ENCODE results near the gene FLT1.

Gene FLT1

DNA sequence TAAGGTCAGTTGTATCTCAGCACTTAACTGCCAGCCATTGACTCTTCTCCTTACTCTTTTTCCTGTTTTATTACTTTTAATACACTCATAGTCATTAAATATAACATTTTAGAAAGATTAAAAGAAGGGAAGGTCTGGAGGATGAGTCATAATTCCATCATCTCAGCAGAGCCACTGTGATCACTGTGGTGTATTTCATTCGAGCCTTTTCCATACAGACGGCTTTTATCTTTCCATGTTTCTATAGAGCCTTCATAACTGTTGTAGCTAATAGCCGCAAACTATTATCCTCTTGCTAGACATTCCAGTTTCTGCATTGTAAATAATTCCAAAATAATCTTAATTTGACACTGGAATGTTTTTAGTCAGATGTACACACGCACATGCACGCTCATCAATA lies 4.7 kb upstream of the FLT1 start:
- Mint-ChIP-seq H3K36me3 (no peaks in the 10 kb centered on the region), H3K27me3 (peaks cover 6% of the 10 kb centered on the region), H3K9me3 (ENCODE audit: low read depth) (no peaks in the 10 kb centered on the region)

DNA sequence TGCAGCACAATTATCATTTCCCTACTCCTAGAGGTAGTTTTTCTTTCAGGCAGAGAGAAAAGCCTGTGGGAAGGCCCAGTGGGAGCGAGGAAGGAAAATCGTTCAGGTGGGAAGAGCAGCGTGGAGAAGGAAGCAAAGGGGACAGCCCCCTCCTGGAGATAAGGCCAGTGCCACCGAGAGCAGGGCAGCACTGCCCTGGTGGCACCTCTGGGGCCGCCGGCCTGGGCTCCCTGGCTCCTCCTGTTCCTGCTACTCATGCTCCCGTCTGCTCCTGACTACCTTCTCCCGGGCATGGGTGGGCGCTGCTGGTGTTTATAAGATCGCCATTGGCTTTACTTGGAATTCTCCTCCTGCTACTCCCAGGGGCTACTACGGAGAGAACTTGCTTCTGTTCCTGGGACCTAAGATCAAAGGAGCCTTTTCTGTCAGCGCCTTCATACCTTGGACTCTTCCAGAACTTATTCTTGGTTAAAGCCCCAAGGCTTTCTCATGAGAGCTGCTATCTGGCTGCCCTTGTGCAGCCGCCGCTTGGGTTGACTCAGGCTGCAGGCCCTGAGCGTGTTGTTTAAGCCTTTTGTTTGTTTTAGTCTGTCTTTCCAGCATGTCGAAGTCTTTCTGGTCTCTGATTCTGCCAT lies 3.7 kb upstream of the FLT1 start:
- no peak overlapping the region for H3K4me3 Mint-ChIP-seq
- H3K27ac Mint-ChIP-seq = no peak overlapping the region
- no peaks in the 10 kb centered on the region for H3K9me3 Mint-ChIP-seq (ENCODE audit: low read depth)
- no peaks in the 10 kb centered on the region for H3K36me3 Mint-ChIP-seq
- peaks cover 6% of the 10 kb centered on the region for H3K27me3 Mint-ChIP-seq
- H3K4me1 Mint-ChIP-seq (ENCODE audit: low read depth) = peaks cover 15% of the 10 kb centered on the region

More for the DNA sequence above, 4.7 kb upstream of the FLT1 start:
- Mint-ChIP-seq H3K4me1 (ENCODE audit: low read depth) (peaks cover 15% of the 10 kb centered on the region), H3K27ac (no peak overlapping the region), H3K4me3 (no peak overlapping the region)

DNA sequence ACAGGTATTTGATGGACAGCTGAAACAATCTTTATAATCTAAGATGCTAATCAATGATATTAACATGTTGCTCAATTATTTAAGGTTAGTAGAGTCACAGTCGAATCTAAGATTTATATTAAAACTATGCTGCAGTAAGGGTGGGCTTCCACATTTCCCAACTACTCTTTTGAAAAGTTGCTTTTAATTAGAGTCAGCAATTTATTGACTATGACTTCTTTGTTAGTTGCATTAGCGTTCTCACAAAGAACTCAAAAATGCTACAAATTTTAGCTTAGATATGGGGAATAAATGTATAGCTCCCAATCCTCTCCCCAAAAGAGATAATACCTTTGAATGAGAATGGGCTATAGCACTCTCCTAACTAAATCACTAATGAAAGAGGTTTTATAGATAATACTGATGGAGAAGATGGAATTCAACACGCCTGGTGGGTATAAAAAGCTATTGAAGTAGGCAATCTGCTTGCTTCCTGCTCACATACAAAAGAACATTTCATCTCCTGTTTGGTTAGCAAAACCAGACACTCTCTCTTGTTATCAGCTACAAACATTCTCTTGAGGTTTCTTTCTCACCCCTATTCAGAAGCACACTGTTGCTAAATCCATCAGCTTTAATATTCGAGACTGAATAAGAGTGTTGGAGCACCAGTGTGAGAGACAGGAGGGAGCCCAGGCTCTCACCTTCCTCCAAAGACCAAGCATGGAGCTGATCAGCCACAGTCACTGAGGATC lies 2.4 kb upstream of the FLT1 start:
- H3K36me3 Mint-ChIP-seq = no peaks in the 10 kb centered on the region
- peaks cover 8% of the 10 kb centered on the region for H3K27me3 Mint-ChIP-seq
- H3K27ac Mint-ChIP-seq = no peak overlapping the region

DNA sequence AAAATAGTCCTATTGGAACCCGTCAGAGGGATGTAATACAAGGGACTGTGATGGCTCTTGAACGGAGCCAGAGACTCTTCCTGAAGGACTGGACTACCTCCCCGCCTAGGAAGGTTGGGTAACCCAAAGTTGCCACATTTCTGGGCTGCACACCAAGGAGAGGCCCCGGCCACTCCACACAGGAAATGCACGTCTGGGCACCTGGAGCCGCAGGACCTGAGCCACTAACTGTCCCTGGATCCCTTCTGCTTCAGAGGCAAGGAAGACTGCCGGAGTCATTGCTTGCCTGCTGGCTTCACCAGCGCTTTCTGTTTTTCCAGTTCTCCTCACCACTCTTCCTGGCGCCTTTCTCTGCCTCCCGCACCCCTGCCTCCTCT lies 1.2 kb upstream of the FLT1 start:
- no peaks in the 10 kb centered on the region for H3K9me3 Mint-ChIP-seq (ENCODE audit: low read depth)
- peaks cover 8% of the 10 kb centered on the region for H3K27me3 Mint-ChIP-seq

More for the DNA sequence above, 2.4 kb upstream of the FLT1 start:
- H3K9me3 Mint-ChIP-seq (ENCODE audit: low read depth) = no peaks in the 10 kb centered on the region
- H3K4me1 Mint-ChIP-seq (ENCODE audit: low read depth) = peaks cover 25% of the 10 kb centered on the region
- no peak overlapping the region for H3K4me3 Mint-ChIP-seq

DNA sequence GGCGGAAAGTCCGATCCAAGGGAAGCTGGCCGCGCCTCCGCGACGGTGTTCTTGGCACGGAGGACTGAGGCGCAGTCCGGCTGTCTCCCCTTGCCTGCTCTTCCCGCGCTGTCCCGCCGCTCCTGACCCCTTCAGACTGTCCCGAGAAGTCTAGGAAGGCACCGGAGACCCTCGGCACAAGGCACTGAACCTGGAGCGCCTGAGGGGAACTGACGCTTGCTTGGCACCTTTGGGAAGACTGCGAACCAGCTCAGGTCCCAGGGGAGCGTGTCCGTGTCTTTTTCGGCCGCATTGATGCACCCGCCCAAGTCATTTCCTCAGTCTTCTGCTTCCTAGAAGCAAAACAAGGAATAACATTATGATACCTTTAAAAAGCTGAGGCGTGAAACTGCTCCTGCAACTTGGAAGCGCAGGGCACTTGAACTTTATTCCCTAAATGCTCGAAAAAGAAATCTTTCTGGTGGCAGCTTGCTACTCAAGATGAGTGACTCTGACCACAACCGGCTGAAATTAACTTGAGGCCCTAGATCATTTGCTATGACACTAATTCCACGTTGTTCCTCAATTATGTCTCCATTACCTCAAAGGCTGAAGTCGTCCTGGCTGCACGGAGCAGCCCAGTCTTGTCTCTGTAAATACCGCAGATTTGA lies 735 bp upstream of the FLT1 start:
- H3K27me3 Mint-ChIP-seq = peaks cover 11% of the 10 kb centered on the region
- H3K9me3 Mint-ChIP-seq (ENCODE audit: low read depth) = no peaks in the 10 kb centered on the region
- H3K4me1 Mint-ChIP-seq (ENCODE audit: low read depth) = peaks cover 32% of the 10 kb centered on the region
- H3K36me3 Mint-ChIP-seq = no peaks in the 10 kb centered on the region
- peak overlapping the region; percentile 81 for H3K4me3 Mint-ChIP-seq
- H3K27ac Mint-ChIP-seq = no peak overlapping the region

More for the DNA sequence above, 1.2 kb upstream of the FLT1 start:
- Mint-ChIP-seq H3K4me1 (ENCODE audit: low read depth) (peaks cover 32% of the 10 kb centered on the region), H3K4me3 (peak overlapping the region; percentile 81), H3K27ac (no peak overlapping the region), H3K36me3 (no peaks in the 10 kb centered on the region)

DNA sequence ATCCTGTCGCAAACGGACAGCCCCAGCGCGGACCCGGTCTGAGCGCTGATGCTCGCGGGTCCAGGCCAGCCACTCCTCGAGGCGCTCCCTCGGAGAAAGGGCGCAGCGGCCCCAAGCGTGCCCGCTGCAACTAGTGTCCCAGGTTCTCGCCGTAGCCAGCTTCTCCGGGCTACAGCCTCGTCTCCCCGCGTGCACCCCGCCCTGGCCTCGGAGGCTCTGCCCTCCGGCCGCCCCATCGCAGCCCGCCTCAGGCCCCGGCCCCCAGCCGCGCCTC lies 487 bp downstream of the FLT1 start:
- Mint-ChIP-seq H3K27ac (no peak overlapping the region), H3K9me3 (ENCODE audit: low read depth) (no peaks in the 10 kb centered on the region), H3K4me3 (peak overlapping the region; percentile 66), H3K27me3 (peaks cover 11% of the 10 kb centered on the region), H3K36me3 (no peaks in the 10 kb centered on the region), H3K4me1 (ENCODE audit: low read depth) (peaks cover 36% of the 10 kb centered on the region)

DNA sequence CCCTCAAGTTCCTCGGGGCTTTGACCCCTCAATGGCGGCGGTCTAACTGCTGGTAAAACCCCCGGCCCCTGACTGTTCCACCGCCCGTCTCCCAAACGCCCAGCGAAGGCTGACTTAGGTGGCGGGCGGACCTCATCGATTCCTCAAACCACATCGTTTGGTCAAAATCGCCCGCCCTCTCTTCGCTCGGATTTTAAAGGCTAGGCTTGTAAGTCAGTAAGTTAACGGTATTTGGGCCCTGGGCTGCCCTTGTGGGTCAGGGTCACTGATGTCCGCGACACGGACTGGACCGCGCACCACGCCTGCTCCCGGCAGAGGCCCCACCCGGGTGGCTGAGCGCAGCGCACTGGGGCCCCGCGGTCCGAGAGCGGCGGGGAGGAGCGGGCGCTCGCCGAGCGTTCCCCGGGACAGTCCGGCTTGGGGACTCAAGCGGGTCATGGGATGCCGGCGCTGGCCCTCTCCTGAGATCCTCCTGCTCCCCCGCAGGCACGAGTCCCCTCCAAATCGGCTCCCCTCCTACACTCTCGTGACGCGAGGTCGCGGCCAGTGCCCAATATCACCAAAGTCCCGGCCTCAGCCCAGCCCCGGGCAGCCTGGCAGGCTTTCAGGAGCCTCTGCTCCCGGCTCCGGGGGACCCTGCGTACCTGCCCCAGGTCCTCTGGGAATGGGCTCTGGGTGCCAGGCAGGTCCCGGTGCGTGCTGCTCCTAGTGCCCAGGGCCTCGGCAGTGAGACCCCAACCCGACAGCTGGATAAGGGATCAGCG lies 1.0 kb downstream of the FLT1 start:
- Mint-ChIP-seq H3K9me3 (ENCODE audit: low read depth) (no peaks in the 10 kb centered on the region), H3K27me3 (peaks cover 11% of the 10 kb centered on the region), H3K4me3 (peak overlapping the region; percentile 85), H3K4me1 (ENCODE audit: low read depth) (peaks cover 39% of the 10 kb centered on the region), H3K36me3 (no peaks in the 10 kb centered on the region), H3K27ac (no peak overlapping the region)

DNA sequence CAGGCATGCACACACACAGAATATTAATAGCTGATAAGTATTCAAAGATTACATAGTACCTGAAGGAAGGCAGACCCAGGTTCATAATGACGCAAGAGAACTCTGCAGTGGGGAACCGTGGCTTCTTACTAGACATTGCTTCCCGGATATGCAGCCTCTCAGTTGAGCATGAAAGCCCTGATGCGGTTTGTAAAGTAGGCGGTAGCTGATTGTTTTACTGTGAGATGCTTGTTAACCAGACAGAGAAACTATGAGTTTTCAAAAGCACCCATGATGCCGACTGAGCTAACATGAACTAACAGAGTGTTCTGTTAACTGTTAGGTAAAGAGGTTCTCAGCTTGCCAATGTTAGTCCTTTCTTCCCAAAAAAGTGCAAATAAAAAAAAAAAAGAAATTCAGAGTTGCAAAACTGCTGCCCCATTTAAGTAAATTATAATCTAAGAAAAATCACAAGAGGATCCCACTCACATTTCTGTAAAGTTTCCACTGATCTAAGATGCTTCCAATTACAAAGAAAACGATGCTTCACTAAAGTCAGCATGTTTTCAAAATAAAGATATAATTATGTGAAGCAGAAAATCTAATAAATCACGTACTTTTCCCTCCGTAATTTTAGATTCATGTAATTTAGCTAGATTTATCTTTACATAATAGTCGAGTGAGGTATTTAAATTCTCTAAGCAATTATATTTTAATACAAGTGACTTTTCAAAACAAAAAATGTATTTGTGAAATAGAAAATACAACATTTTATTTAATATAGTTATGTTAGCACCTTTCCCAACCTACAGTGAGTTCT lies 2.2 kb downstream of the FLT1 start:
- Mint-ChIP-seq H3K4me3 (peak overlapping the region; percentile 85), H3K27ac (no peak overlapping the region), H3K9me3 (ENCODE audit: low read depth) (no peaks in the 10 kb centered on the region), H3K27me3 (peaks cover 13% of the 10 kb centered on the region), H3K4me1 (ENCODE audit: low read depth) (peaks cover 39% of the 10 kb centered on the region), H3K36me3 (no peaks in the 10 kb centered on the region)

DNA sequence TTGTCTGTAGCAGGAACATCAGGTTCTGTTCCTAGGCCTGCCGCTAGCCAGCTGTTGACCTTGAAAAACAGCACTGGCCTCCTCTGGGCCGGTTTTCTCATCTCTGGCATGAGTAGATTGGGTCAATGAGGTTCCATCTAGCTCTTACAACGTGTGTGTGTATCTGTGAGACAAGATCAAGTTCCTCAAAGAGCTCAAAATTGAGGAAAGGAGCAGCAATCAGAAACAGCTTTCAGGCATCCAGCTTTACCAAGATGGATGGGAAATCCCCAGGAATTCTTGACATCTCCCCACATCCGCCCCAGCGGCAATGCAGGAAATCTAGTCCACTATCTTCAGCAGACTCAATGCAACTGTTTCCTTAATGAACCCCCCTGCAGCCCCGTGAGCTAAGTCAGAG lies 4.9 kb downstream of the FLT1 start:
- Mint-ChIP-seq H3K27ac (no peak overlapping the region), H3K9me3 (ENCODE audit: low read depth) (no peaks in the 10 kb centered on the region), H3K4me1 (ENCODE audit: low read depth) (peaks cover 25% of the 10 kb centered on the region), H3K36me3 (no peaks in the 10 kb centered on the region), H3K4me3 (no peak overlapping the region), H3K27me3 (peaks cover 7% of the 10 kb centered on the region)

DNA sequence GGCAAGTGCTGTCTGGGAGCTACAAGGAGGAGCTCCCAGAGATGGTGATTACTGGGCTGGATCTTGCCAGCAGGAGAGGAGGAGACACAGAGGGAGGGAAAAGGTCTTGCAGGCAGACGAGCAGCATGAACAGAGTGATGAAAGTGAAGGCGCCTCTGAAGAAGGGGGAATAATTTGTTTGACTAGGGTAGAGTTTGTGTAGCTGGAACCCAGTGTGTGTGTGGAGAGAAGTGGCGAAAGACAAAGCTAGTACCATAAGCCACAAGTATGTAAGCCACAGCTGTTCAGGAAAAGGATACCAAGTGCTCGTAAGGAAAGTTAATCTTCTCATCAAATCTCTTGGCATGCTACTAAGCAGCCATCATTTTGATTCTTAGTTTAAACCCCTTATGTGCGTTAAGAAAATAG lies 5.4 kb downstream of the FLT1 start:
- H3K36me3 Mint-ChIP-seq = no peaks in the 10 kb centered on the region
- no peak overlapping the region for H3K27ac Mint-ChIP-seq
- H3K4me3 Mint-ChIP-seq = no peak overlapping the region
- H3K4me1 Mint-ChIP-seq (ENCODE audit: low read depth) = peaks cover 25% of the 10 kb centered on the region
- no peaks in the 10 kb centered on the region for H3K9me3 Mint-ChIP-seq (ENCODE audit: low read depth)
- H3K27me3 Mint-ChIP-seq = peaks cover 7% of the 10 kb centered on the region

DNA sequence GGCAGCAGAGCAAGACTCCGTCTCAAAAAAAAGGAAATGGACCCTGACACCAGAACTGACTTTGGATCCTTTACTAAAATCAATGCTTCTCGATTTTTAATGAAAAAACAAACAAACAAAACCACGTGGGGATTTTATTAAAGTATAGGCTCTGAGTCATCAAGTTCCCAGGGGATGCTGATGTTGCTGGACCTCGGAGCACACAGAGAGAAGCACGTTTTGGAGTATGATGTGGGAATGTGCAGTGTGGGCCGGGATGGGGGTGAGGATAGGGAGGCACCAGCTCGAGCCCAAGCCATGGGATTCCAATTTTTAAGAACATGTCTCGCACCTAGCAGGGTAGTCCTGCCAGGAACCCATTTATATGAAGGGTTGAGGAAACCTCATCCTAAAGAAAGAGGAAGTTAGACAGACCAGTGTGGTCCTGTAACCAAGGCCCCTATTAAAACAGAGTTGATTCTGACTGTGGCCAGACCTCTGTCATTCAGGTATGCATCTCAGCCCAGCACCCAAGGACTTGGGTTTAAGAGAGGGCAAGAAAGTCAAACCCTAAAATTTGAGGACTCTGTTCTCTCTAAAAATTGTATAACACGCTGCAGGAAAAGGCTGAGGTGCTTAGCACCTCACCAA lies 6.4 kb downstream of the FLT1 start:
- Mint-ChIP-seq H3K36me3 (no peaks in the 10 kb centered on the region), H3K27me3 (peaks cover 7% of the 10 kb centered on the region), H3K4me3 (no peak overlapping the region), H3K9me3 (ENCODE audit: low read depth) (no peaks in the 10 kb centered on the region), H3K4me1 (ENCODE audit: low read depth) (peaks cover 24% of the 10 kb centered on the region), H3K27ac (no peak overlapping the region)

DNA sequence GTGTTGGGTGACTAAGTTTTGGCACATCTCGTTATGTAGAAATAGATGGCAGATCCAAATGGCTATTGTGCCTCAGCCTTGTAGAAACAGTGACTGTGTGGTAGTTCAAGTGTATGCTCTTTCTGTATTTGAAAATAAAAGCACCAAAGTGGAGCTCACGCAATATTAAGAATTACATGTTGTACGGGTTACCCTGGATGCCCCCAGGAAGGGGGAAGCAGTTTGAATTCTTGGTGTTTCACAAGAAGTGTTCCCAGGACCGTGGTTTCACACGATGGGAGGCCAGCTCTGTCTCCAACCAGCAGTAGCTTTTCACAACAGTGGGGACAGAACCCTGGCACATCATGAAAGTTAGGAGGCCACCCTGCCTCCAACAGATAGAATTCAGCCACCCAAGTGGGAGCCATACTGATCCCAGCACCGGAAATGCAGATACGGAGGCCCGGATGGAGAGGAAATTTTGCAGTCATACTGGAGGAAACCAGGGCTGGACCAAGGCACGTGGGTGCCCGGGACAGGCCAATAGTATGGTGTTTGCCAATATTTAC lies 8.9 kb downstream of the FLT1 start:
- Mint-ChIP-seq H3K27ac (no peak overlapping the region), H3K9me3 (ENCODE audit: low read depth) (no peaks in the 10 kb centered on the region), H3K4me3 (no peak overlapping the region)

DNA sequence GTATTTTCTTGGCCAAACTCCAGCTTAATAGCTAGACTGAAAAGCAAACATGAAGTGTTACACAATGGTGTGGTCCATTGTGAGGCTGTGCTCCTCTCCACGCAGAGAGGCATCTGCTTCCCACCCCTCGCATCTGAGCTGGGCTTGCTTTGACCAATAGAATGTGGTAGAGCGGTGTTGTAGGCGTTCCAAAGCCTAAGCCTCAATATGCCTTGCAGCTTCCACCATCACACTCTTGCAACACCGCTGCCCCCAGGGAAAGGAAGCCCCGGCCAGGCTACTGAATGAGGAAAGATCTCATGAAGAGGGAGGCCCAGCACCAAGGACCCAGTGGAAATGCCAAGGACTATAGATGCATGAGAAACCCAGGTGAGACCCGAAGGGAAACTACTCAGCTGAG lies 9.4 kb downstream of the FLT1 start:
- Mint-ChIP-seq H3K9me3 (ENCODE audit: low read depth) (no peaks in the 10 kb centered on the region), H3K4me1 (ENCODE audit: low read depth) (peaks cover 7% of the 10 kb centered on the region), H3K27me3 (peaks cover 2% of the 10 kb centered on the region), H3K27ac (no peak overlapping the region), H3K4me3 (no peak overlapping the region), H3K36me3 (peaks cover 2% of the 10 kb centered on the region)

More for the DNA sequence above, 8.9 kb downstream of the FLT1 start:
- H3K27me3 Mint-ChIP-seq = peaks cover 5% of the 10 kb centered on the region
- peaks cover 2% of the 10 kb centered on the region for H3K36me3 Mint-ChIP-seq
- H3K4me1 Mint-ChIP-seq (ENCODE audit: low read depth) = peaks cover 7% of the 10 kb centered on the region

DNA sequence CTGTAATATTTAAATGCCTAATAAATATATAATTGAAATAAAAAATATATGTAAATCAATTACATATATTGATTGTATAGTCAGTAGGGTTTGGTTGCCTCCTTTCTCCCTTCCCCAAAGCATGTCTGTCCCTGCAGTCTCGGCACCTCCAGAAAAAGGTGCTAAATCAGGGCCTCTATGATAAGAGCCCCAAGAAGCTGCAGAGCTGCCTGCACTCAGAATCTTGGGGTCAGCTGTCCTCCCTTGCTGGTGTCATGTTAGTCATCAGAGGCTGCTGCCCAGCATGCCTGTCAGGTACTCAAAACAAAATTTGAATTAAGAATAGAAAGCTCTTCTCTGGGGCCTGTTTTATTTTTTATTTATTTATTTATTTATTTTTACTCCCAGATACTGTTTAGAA lies 9.8 kb downstream of the FLT1 start:
- Mint-ChIP-seq H3K27me3 (peaks cover 2% of the 10 kb centered on the region), H3K4me3 (no peak overlapping the region), H3K4me1 (ENCODE audit: low read depth) (peaks cover 6% of the 10 kb centered on the region), H3K27ac (no peak overlapping the region), H3K36me3 (peaks cover 2% of the 10 kb centered on the region), H3K9me3 (ENCODE audit: low read depth) (no peaks in the 10 kb centered on the region)
